Measurements from ENCODE around the gene ARHGAP22.

Gene ARHGAP22

GRCh38 chr10:48623009-48623408, 18.1 kb upstream of the ARHGAP22 start:
- Mint-ChIP-seq H3K4me3 (no peak overlapping the region), H3K9me3 (no peaks in the 10 kb centered on the region), H3K36me3 (ENCODE audit: low read depth) (no peaks in the 10 kb centered on the region), H3K27ac (no peak overlapping the region), H3K4me1 (ENCODE audit: low read depth) (no peaks in the 10 kb centered on the region), H3K27me3 (ENCODE audit: low read depth) (peaks cover 22% of the 10 kb centered on the region)

GRCh38 chr10:48620719-48621118, 15.8 kb upstream of the ARHGAP22 start:
- Mint-ChIP-seq H3K27me3 (ENCODE audit: low read depth) (peaks cover 34% of the 10 kb centered on the region), H3K9me3 (no peaks in the 10 kb centered on the region), H3K4me1 (ENCODE audit: low read depth) (no peaks in the 10 kb centered on the region), H3K36me3 (ENCODE audit: low read depth) (no peaks in the 10 kb centered on the region), H3K4me3 (no peak overlapping the region), H3K27ac (no peak overlapping the region)

GRCh38 chr10:48616436-48616835, 11.6 kb upstream of the ARHGAP22 start:
- Mint-ChIP-seq H3K27ac (no peak overlapping the region), H3K4me3 (no peak overlapping the region), H3K27me3 (ENCODE audit: low read depth) (peaks cover 36% of the 10 kb centered on the region), H3K36me3 (ENCODE audit: low read depth) (no peaks in the 10 kb centered on the region), H3K4me1 (ENCODE audit: low read depth) (peaks cover 2% of the 10 kb centered on the region), H3K9me3 (no peaks in the 10 kb centered on the region)

- Mint-ChIP-seq H3K27me3 (ENCODE audit: low read depth) (peaks cover 36% of the 10 kb centered on the region), H3K36me3 (ENCODE audit: low read depth) (no peaks in the 10 kb centered on the region), H3K9me3 (no peaks in the 10 kb centered on the region), H3K4me3 (no peak overlapping the region), H3K27ac (no peak overlapping the region), H3K4me1 (ENCODE audit: low read depth) (peaks cover 2% of the 10 kb centered on the region)
Observed at GRCh38 chr10:48614481-48615390, 9.9 kb upstream of the ARHGAP22 start.

GRCh38 chr10:48613016-48613415, 8.1 kb upstream of the ARHGAP22 start:
- Mint-ChIP-seq H3K4me3 (no peak overlapping the region), H3K27me3 (ENCODE audit: low read depth) (peaks cover 23% of the 10 kb centered on the region), H3K9me3 (no peaks in the 10 kb centered on the region), H3K36me3 (ENCODE audit: low read depth) (no peaks in the 10 kb centered on the region), H3K27ac (no peak overlapping the region), H3K4me1 (ENCODE audit: low read depth) (peaks cover 2% of the 10 kb centered on the region)

GRCh38 chr10:48612236-48612943, 7.5 kb upstream of the ARHGAP22 start:
- Mint-ChIP-seq H3K4me1 (ENCODE audit: low read depth) (peaks cover 2% of the 10 kb centered on the region), H3K36me3 (ENCODE audit: low read depth) (no peaks in the 10 kb centered on the region), H3K27ac (no peak overlapping the region), H3K9me3 (no peaks in the 10 kb centered on the region), H3K27me3 (ENCODE audit: low read depth) (peaks cover 17% of the 10 kb centered on the region), H3K4me3 (no peak overlapping the region)

- peaks cover 19% of the 10 kb centered on the region for H3K27me3 Mint-ChIP-seq (ENCODE audit: low read depth)
- H3K4me1 Mint-ChIP-seq (ENCODE audit: low read depth) = peaks cover 2% of the 10 kb centered on the region
- H3K4me3 Mint-ChIP-seq = no peak overlapping the region
- no peak overlapping the region for H3K27ac Mint-ChIP-seq
- H3K36me3 Mint-ChIP-seq (ENCODE audit: low read depth) = no peaks in the 10 kb centered on the region
- H3K9me3 Mint-ChIP-seq = no peaks in the 10 kb centered on the region
Observed at GRCh38 chr10:48611133-48611532, 6.3 kb upstream of the ARHGAP22 start.

DNA sequence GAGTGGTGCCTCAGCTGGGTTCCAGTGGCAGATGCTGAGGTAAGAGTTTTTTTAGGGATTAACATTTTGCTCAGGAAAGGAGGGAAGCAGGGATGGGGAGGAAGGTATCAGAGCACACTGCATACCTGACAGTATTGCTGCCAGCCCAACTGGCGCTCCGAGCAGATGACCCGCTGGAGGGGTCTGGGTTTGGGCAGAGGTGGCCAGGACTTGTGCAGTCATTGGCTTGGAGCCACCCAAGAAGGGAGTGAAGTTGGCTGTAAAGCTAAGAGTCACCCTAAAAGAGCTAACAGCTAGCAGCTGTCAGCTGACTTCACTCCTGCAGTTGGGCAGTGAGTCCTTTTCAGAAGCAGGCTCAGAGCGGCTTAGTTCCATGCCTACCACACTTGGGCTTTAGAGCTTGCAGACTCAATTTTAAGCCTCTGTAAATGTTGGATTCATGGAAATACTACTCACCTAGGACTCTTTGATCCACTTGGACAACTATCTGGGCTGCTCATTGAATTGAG, 5.8 kb upstream of the ARHGAP22 start:
- H3K27ac Mint-ChIP-seq = no peak overlapping the region
- peaks cover 2% of the 10 kb centered on the region for H3K4me1 Mint-ChIP-seq (ENCODE audit: low read depth)
- peaks cover 24% of the 10 kb centered on the region for H3K27me3 Mint-ChIP-seq (ENCODE audit: low read depth)
- H3K9me3 Mint-ChIP-seq = no peaks in the 10 kb centered on the region
- H3K36me3 Mint-ChIP-seq (ENCODE audit: low read depth) = no peaks in the 10 kb centered on the region
- H3K4me3 Mint-ChIP-seq = no peak overlapping the region

DNA sequence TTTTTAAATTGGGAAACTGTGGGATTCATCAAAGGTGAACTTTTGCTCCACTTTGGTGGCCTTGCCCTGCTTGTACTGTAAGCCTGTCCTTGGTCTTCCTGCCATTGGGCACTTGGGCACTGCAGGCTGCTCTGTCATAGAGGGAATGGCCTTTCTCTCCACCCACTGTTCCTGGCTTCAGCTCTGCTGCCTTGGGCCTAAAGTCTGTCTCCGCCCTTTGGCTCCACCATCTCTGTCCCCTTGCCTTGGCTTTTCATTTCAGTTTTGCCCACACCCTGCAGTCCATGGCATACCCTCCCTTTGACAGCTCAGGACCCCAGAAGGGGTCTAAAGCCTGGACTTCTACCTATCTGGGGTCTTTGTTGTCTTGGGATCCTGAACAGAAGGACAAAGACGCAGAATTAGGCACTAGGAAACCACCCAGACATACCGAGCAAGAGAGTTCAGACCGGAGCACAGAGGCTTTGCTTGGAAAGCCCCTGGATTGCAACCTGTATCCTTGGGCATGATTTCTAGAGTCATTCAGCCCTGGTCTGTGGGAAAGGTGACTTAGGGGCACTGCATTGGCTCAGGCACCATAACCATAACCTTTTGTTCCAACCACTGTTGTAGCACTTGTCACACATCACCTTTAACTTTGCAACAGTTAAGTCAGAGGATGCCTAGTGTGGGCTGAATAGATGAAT, 5.2 kb upstream of the ARHGAP22 start:
- Mint-ChIP-seq H3K4me3 (no peak overlapping the region), H3K36me3 (ENCODE audit: low read depth) (no peaks in the 10 kb centered on the region), H3K4me1 (ENCODE audit: low read depth) (peaks cover 5% of the 10 kb centered on the region), H3K27me3 (ENCODE audit: low read depth) (peaks cover 30% of the 10 kb centered on the region), H3K27ac (no peak overlapping the region), H3K9me3 (no peaks in the 10 kb centered on the region)

- H3K4me1 Mint-ChIP-seq (ENCODE audit: low read depth) = peaks cover 3% of the 10 kb centered on the region
- H3K27ac Mint-ChIP-seq = no peak overlapping the region
- no peak overlapping the region for H3K4me3 Mint-ChIP-seq
- H3K36me3 Mint-ChIP-seq (ENCODE audit: low read depth) = no peaks in the 10 kb centered on the region
- H3K9me3 Mint-ChIP-seq = no peaks in the 10 kb centered on the region
- peaks cover 30% of the 10 kb centered on the region for H3K27me3 Mint-ChIP-seq (ENCODE audit: low read depth)
Observed at GRCh38 chr10:48609441-48609840, 4.6 kb upstream of the ARHGAP22 start.

DNA sequence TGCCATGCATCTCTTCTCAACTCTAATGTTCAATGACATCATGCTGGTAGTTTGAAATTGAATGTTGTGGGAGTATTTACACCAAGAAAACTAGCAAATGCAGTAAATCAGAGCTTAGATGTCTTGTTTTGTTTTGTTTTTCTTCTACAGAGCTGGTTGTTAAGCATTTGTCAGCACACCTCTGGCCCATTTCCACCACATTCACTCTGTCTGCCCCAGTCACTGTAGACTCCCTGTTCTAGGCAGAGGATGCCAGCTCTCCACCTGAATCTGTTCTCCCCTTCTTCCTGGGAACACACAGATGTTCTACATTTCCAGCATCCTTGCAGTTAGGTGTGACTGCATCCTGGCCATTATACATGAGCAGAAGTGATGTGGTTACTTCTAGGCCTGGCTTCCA, 4.1 kb upstream of the ARHGAP22 start:
- Mint-ChIP-seq H3K4me3 (no peak overlapping the region), H3K27me3 (ENCODE audit: low read depth) (peaks cover 34% of the 10 kb centered on the region)

GRCh38 chr10:48608279-48608681, 3.4 kb upstream of the ARHGAP22 start:
- H3K36me3 Mint-ChIP-seq (ENCODE audit: low read depth) = no peaks in the 10 kb centered on the region
- H3K27ac Mint-ChIP-seq = no peak overlapping the region
- peaks cover 39% of the 10 kb centered on the region for H3K27me3 Mint-ChIP-seq (ENCODE audit: low read depth)
- no peaks in the 10 kb centered on the region for H3K9me3 Mint-ChIP-seq
- no peak overlapping the region for H3K4me3 Mint-ChIP-seq
- peaks cover 3% of the 10 kb centered on the region for H3K4me1 Mint-ChIP-seq (ENCODE audit: low read depth)

More for the DNA sequence above, 4.1 kb upstream of the ARHGAP22 start:
- Mint-ChIP-seq H3K36me3 (ENCODE audit: low read depth) (no peaks in the 10 kb centered on the region), H3K4me1 (ENCODE audit: low read depth) (peaks cover 3% of the 10 kb centered on the region), H3K9me3 (no peaks in the 10 kb centered on the region), H3K27ac (no peak overlapping the region)

DNA sequence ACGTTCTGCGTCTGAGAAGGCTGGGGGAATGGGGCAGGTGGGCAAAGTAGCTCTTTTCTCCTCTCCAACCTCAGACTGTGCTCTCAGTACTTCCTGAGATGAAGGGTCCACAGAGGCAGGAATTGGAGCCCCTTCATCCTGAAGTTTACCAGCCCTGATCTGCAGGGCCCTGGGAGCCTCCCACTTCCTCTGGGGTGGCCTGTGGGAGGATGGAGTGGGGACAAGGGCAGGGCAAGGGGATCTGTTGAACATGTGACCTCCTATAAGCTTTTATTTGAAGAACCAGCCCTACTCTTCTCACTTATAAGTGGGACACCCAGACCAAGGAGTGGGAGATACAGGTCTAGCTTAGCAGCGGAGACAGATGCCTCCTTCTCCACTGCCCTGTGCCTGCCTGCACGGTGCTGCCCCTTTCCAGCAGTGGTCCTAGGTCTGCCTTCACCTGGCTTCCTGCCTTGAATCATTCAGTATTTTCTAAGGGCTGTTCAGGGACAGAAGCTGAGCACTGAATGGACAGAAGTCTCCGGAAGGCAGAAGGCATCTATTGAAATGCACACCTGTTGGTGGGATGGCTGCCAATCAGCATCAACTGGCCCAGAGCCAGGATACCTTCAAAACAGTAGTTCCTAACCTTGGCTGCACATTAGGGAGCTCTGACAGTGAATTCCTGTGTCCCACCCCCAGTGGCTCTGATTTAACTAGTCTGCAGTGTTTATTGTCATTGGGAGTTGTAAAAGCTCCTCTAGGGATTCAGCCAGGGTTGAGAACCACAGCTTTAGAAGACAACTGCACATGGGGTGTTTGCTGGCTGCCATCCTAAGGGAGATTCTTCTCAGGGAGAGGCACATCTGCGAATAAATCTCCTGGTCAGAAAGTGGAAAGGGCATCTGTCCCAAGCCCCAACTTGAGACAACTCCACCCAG, 2.7 kb upstream of the ARHGAP22 start:
- Mint-ChIP-seq H3K9me3 (no peaks in the 10 kb centered on the region), H3K36me3 (ENCODE audit: low read depth) (no peaks in the 10 kb centered on the region), H3K4me3 (no peak overlapping the region), H3K27me3 (ENCODE audit: low read depth) (peaks cover 35% of the 10 kb centered on the region), H3K27ac (no peak overlapping the region), H3K4me1 (ENCODE audit: low read depth) (peaks cover 3% of the 10 kb centered on the region)
